Caco-2 (cell line): ENCODE data around the gene CCT8. TPM values are rescaled to one million over a fixed set of nuclear protein-coding genes. Genes with fewer than 3 reads are reported as not detected.

Experiments used
- BruUV-seq: library from RNA; stranded (reverse); fragments of 400-500 nt; replicated peaks from 2 replicates; lab custom pipeline; 2021; lab: Mats Ljungman, UMichigan
- CTCF ChIA-PET: fragments of 300-600 bp; sonication (Branson Sonifier 250); formaldehyde crosslinking; loops from one replicate; lab custom pipeline; 2022; ENCODE audit warnings: antibody characterized with exemption; lab: Charles Lee
- POLR2A ChIA-PET: fragments of 300-600 bp; sonication (Branson Sonifier 250); formaldehyde crosslinking; loops from one replicate; lab custom pipeline; 2022; ENCODE audit warnings: antibody characterized with exemption; lab: Charles Lee
- DNase-seq, 2 experiments: peaks; one replicate each; pipeline versions ENCODE4 v3.0.0 to v3.0.0-alpha.2; 2020 to 2022
- H3K27me3 ChIP-seq: replicated peaks from 2 replicates; pipeline ENCODE4 v1.6.0; 2011; ENCODE audit warnings: low read length; ENCODE audit not compliant: control insufficient read depth, insufficient read depth
- H3K36me3 ChIP-seq: 2 replicates; pipeline ENCODE4 v1.5.1; 2011; ENCODE audit warnings: low read length; ENCODE audit not compliant: control insufficient read depth, insufficient read depth
- H3K4me1 ChIP-seq: fragments of 250-450 bp; sonication (Bioruptor Pico); 2 replicates; pipeline ENCODE4 v1.5.1; 2020; ENCODE audit warnings: mild to moderate bottlenecking
- H3K4me3 ChIP-seq: 2 replicates; pipeline ENCODE4 v1.5.1; 2011; ENCODE audit warnings: low read depth, mild to moderate bottlenecking, control low read depth, low read length
- H3K9me3 ChIP-seq: fragments of 250-450 bp; sonication (Bioruptor Pico); 2 replicates; pipeline ENCODE4 v1.5.1; 2020; ENCODE audit warnings: mild to moderate bottlenecking, moderate library complexity
- H3K27ac Mint-ChIP-seq: one replicate; pipeline ENCODE4 v1.8.0; 2022; ENCODE audit warnings: mixed read lengths; ENCODE audit not compliant: unreplicated experiment
- H3K27me3 Mint-ChIP-seq: one replicate; pipeline ENCODE4 v1.8.0; 2022; ENCODE audit warnings: mixed read lengths; ENCODE audit not compliant: insufficient read depth, unreplicated experiment
- H3K36me3 Mint-ChIP-seq: one replicate; pipeline ENCODE4 v1.8.0; 2022; ENCODE audit warnings: mild to moderate bottlenecking, mixed read lengths; ENCODE audit not compliant: insufficient read depth, unreplicated experiment
- H3K4me1 Mint-ChIP-seq: one replicate; pipeline ENCODE4 v1.8.0; 2022; ENCODE audit warnings: low read depth, mixed read lengths; ENCODE audit not compliant: unreplicated experiment
- H3K4me3 Mint-ChIP-seq: one replicate; pipeline ENCODE4 v1.8.0; 2022; ENCODE audit warnings: mild to moderate bottlenecking, moderate library complexity, mixed read lengths; ENCODE audit not compliant: unreplicated experiment
- H3K9me3 Mint-ChIP-seq: one replicate; pipeline ENCODE4 v1.8.0; 2022; ENCODE audit warnings: mixed read lengths; ENCODE audit not compliant: unreplicated experiment
- CTCF ChIP-seq, 2 experiments: fragments of 200-600 bp in 1 of 2; IDR thresholded peaks; 1 replicate in 1 of 2; 2 replicates in 1 of 2; pipeline versions ENCODE4 v1.5.1 to v1.8.0; 2011 to 2022; ENCODE audit warnings: antibody characterized with exemption in 1 of 2, control low read depth in 1 of 2, inconsistent platforms in 1 of 2, low read depth in 1 of 2, low read length in 1 of 2, mild to moderate bottlenecking in 1 of 2, moderate library complexity in 1 of 2; ENCODE audit not compliant: insufficient read depth in 1 of 2, severe bottlenecking in 1 of 2, unreplicated experiment in 1 of 2
- intact Hi-C: fragments of 100-400 bp; cut with micrococcal nuclease; formaldehyde crosslinking; loops from one replicate; pipeline ENCODE4 v1.10.0; 2022; ENCODE audit not compliant: unreplicated experiment
- total RNA-seq: library from RNA; stranded (reverse); gene quantifications from 2 replicates; pipeline ENCODE4 v1.2.3, GENCODE V29; 2022

Gene CCT8
- total RNA-seq, 1 experiment from 2014 or later = 269 TPM

GRCh38 chr21:29034678-29035077, 38.8 kb downstream of the CCT8 start:
- H3K36me3 ChIP-seq = no peaks in the 10 kb centered on the region; the same call in 1 of the 2 replicates
- H3K27me3 ChIP-seq = no peaks in the 10 kb centered on the region
- no peaks in the 10 kb centered on the region for H3K27me3 Mint-ChIP-seq
- H3K4me3 ChIP-seq = no peak overlapping the region
- ChIA-PET POLR2A (interaction anchor here (1.2 kb wide), 1 partner anchor 10 kb away, joined by 3 read pairs; the partner anchor contains the start of gene USP16), CTCF (no interaction called here)
- H3K4me3 Mint-ChIP-seq = no peak overlapping the region
- H3K9me3 ChIP-seq = no peaks in the 10 kb centered on the region
- 0 out of 2 replicates have a peak, but pooled peaks cover 3% of the 10 kb centered on the region for H3K4me1 ChIP-seq
- no peaks in the 10 kb centered on the region for H3K9me3 Mint-ChIP-seq
- DNase-seq = no peak
- no peaks in the 10 kb centered on the region for H3K4me1 Mint-ChIP-seq
- no TSS peak for BruUV-seq
- H3K36me3 Mint-ChIP-seq = peaks cover 51% of the 10 kb centered on the region
- intact Hi-C loops = no loop called here
- H3K27ac Mint-ChIP-seq = no peak overlapping the region
- TF ChIP-seq CTCF (IDR thresholded peaks at IDR 0.05; ENCODE audit: insufficient read depth in 1 of 2, low read depth in 1 of 2, low read length in 1 of 2, severe bottlenecking in 1 of 2, unreplicated experiment in 1 of 2) = no peak

GRCh38 chr21:29033871-29034270, 39.6 kb downstream of the CCT8 start:
- Histone ChIP-seq H3K4me1 (0 out of 2 replicates have a peak, but pooled peaks cover 3% of the 10 kb centered on the region), H3K36me3 (no peaks in the 10 kb centered on the region; the same call in 1 of the 2 replicates), H3K4me3 (no peak overlapping the region), H3K9me3 (no peaks in the 10 kb centered on the region), H3K27me3 (no peaks in the 10 kb centered on the region)
- TF ChIP-seq CTCF (IDR thresholded peaks at IDR 0.05; ENCODE audit: insufficient read depth in 1 of 2, low read depth in 1 of 2, low read length in 1 of 2, severe bottlenecking in 1 of 2, unreplicated experiment in 1 of 2) = no peak
- ChIA-PET POLR2A (interaction anchor here (1.3 kb wide), 1 partner anchor 9 kb away, joined by 5 read pairs; the partner anchor contains the start of gene USP16), CTCF (no interaction called here)
- H3K27me3 Mint-ChIP-seq = no peaks in the 10 kb centered on the region
- H3K9me3 Mint-ChIP-seq = no peaks in the 10 kb centered on the region
- intact Hi-C loops = no loop called here
- no peak for DNase-seq
- H3K36me3 Mint-ChIP-seq = peaks cover 54% of the 10 kb centered on the region
- no peaks in the 10 kb centered on the region for H3K4me1 Mint-ChIP-seq
- no TSS peak for BruUV-seq
- no peak overlapping the region for H3K4me3 Mint-ChIP-seq
- no peak overlapping the region for H3K27ac Mint-ChIP-seq

GRCh38 chr21:29033301-29033700, 40.1 kb downstream of the CCT8 start:
- Mint-ChIP-seq H3K9me3 (no peaks in the 10 kb centered on the region), H3K27ac (no peak overlapping the region), H3K36me3 (peaks cover 55% of the 10 kb centered on the region), H3K4me3 (no peak overlapping the region), H3K27me3 (no peaks in the 10 kb centered on the region), H3K4me1 (no peaks in the 10 kb centered on the region)
- Histone ChIP-seq H3K9me3 (no peaks in the 10 kb centered on the region), H3K36me3 (no peaks in the 10 kb centered on the region; the same call in 1 of the 2 replicates), H3K4me3 (no peak overlapping the region), H3K27me3 (no peaks in the 10 kb centered on the region), H3K4me1 (0 out of 2 replicates have a peak, but pooled peaks cover 3% of the 10 kb centered on the region)
- TF ChIP-seq CTCF (IDR thresholded peaks at IDR 0.05; ENCODE audit: insufficient read depth in 1 of 2, low read depth in 1 of 2, low read length in 1 of 2, severe bottlenecking in 1 of 2, unreplicated experiment in 1 of 2) = no peak
- DNase-seq = no peak
- POLR2A ChIA-PET = interaction anchor here (1.3 kb wide), 1 partner anchor 9 kb away, joined by 5 read pairs; the partner anchor contains the start of gene USP16
- no TSS peak for BruUV-seq
- intact Hi-C loops = no loop called here
- CTCF ChIA-PET = no interaction called here
